Stimulated activated CD8-positive, alpha-beta memory T cell treated with anti-CD3 and anti-CD28 coated beads, Interleukin-12 subunit alpha, Interleukin-12 subunit beta, amount 100 ng/mL, for 1 hour (primary cell): ENCODE results near the gene CDC20B.
A peak's percentile ranks its signal among the peaks of the same experiment; 100 is the strongest.

Experiments
- DNase-seq: peaks from one replicate; pipeline ENCODE4 v3.0.0-alpha.2; 2020; ENCODE audit warnings: low read depth

CDC20B gene

GRCh38 chr5:55172937-55173686 lies at the start of gene CDC20B:
CDC20B (minus strand) TSS chr5:55173177; CDS start chr5:55173000, 177 bp downstream.
- DNase-seq: peak; percentile 51

DNA sequence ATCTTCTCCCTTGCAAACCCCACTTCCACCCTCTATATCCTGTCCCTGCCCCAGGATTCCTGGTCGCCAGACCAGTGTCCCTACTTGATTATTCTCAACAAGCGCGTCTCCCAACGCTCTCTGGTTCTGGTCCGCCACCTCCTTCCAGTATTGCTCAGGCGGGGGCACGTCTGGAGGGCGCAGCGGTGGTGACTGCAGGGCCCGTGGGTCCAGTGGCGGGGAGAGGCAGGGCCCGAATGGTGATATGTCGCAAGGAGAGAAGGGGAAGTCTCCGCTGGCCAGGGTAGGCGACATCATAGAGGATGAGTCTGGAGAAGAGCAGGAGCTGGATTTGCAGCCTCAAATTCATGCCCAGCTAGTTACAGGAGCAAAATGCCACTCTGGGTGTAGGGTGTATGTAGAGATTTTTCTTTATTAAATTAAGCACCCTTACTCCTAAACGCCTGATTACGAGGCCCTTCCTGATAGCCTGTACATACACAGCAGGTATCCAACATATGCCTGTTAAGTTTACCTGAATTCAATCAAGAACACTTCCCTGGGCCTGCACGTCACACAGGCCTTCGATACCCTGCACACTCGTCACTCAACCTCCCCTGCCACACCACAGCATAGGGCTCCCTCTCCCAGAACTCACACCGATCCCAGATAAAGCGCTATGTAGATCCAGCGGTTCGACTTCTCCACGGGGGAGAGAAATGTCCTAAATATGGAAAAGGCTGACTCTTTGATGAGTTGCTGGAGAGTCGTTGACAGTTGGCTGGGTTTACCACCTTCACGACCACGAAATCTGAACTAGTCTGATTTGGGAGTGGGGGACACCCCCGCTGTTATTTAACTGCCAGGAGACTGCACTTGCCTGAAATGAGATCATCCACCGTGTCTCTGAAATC lies 49.4 kb upstream of the CDC20B start:
- no peak for DNase-seq

GRCh38 chr5:55220433-55221185 lies 47.6 kb upstream of the CDC20B start:
- no peak for DNase-seq

GRCh38 chr5:55219770-55220169 lies 46.8 kb upstream of the CDC20B start:
- no peak for DNase-seq

- DNase-seq: no peak
These were observed 46.0 kb upstream of the CDC20B start for GRCh38 chr5:55218967-55219366.

DNA sequence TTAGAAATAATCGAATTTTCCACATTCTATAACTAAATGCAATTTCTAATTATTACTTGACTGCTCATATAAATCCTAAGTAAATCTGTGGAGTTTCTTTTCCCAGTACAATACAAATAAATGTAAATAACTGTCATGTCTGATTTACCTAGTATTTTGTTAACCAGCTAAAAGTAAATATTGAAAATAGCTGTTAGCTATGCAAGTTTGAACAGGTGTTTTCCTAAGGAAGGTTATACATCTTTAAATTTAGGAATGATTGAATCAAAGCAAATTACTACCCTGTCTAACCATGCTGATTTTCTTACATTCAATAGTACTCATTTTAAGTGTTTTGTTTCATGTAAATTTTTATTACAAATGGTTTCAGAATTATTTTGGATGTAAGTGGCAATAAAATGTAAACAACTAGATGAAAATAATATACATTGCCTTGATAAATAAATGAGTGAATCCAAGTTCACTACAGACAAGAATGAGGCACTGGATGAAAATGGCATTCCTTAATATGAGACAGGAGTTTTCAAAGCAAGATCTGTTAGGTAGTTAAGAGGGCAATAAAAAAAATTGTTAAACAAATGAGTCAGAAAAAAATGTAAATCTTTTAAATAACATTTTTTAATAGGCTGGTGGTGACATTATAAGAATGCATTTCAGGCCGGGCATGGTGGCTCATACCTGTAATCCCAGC lies 38.4 kb upstream of the CDC20B start:
- DNase-seq: no peak

DNA sequence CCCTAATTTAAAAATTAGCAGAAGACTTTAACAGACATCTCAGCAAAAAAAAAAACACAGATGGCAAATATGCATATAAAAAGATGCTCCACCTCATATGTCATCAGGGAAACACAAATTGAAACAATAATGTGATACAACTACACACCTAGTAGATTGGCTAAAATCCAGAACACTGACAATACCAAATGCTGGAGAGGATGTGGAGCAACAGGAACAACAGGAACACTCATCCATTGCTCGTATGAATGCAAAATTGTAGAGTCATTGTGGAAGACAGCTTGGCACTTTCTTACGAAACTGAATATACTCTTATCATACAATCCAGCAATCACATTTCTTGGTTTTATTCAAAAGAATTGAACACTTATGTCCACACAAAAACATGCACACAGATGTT lies 32.0 kb upstream of the CDC20B start:
- no peak for DNase-seq

DNA sequence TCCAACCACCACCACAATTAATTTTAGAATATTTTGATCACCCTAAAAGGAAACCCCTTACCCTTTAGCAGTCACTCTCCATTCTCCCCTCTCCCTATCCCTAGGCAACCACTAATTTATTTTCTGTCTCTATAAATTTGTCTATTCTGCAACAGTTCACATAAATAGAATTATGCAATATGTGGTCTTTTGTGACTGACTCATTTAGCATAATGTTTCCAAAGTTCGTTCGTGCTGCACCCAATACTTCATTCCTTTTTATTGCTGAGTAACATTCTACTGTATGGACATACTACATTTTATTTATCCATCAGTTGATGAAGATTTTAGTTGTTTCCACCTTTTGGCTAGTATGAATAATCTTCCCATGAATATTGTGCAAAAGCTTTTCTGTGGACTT lies 18.2 kb upstream of the CDC20B start:
- DNase-seq: no peak

- no peak for DNase-seq
These were observed 15.9 kb upstream of the CDC20B start for GRCh38 chr5:55188656-55189540.

GRCh38 chr5:55187370-55187769 lies 14.4 kb upstream of the CDC20B start:
- no peak for DNase-seq

GRCh38 chr5:55180016-55180415 lies 7.0 kb upstream of the CDC20B start:
- DNase-seq: no peak

- no peak for DNase-seq
These were observed 4.1 kb upstream of the CDC20B start for GRCh38 chr5:55177078-55177477.

GRCh38 chr5:55176176-55176818 lies 3.3 kb upstream of the CDC20B start:
- DNase-seq: no peak

- no peak for DNase-seq
These were observed 2.8 kb upstream of the CDC20B start for GRCh38 chr5:55175781-55176175.

GRCh38 chr5:55173687-55174230 lies 782 bp upstream of the CDC20B start:
- no peak for DNase-seq

GRCh38 chr5:55172051-55172899 lies 702 bp downstream of the CDC20B start:
- DNase-seq: peak; percentile 50

GRCh38 chr5:55171471-55171870 lies 1.5 kb downstream of the CDC20B start:
- DNase-seq: no peak

DNA sequence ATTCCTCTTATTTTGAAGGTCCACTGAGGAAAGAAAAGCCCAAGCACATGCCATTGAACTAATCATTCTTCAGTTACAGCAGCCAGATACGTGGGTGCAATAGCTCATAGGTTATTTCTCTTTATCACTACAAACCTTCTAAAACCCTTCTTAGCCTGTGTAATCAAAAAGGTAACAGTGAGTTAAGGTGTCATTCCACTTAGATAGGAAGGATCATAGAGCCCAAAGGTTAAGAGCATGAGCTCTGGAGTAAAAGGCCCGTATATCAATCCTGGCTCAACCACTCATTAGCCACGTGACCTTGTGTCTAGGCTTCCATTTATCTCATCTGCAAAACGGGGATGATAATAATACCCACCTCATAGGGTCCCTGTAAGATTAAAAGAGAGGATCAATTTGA lies 10.3 kb downstream of the CDC20B start:
- DNase-seq: no peak
